CD14-positive monocyte (primary cell): ENCODE results near the gene NEDD4L. TPM values are rescaled to one million over a fixed set of nuclear protein-coding genes. Genes with fewer than 3 reads are reported as not detected.

Experiments used
- DNase-seq, 3 donors: peaks; one replicate each; pipeline ENCODE4 v3.0.0-alpha.2; 2011 to 2022
- H2AFZ ChIP-seq: 2 replicates; pipeline ENCODE4 v1.6.0; 2012; ENCODE audit warnings: mild to moderate bottlenecking, low read depth, low read length, inconsistent platforms; ENCODE audit not compliant: insufficient read depth, poor library complexity, severe bottlenecking
- H3K27ac ChIP-seq, 2 donors: 1 replicate in 1 of 2; 2 replicates in 1 of 2; pipeline ENCODE4 v1.5.1; 2012 to 2013; ENCODE audit warnings: low read length in 2 of 2, control low read depth in 1 of 2, inconsistent platforms in 1 of 2, low read depth in 1 of 2, mild to moderate bottlenecking in 1 of 2
- H3K27me3 ChIP-seq, 2 donors: one replicate each; pipeline versions ENCODE4 v1.6.0 to v1.6.1; 2011 to 2013; ENCODE audit warnings: low read length in 2 of 2; ENCODE audit not compliant: control insufficient read depth in 2 of 2, insufficient read depth in 2 of 2
- H3K36me3 ChIP-seq, 2 donors: replicated peaks in 1 of 2; 1 replicate in 1 of 2; 2 replicates in 1 of 2; pipeline versions ENCODE4 v1.5.1 to v1.6.1; 2012 to 2013; ENCODE audit warnings: low read length in 2 of 2, control low read depth in 1 of 2, inconsistent platforms in 1 of 2, mild to moderate bottlenecking in 1 of 2; ENCODE audit not compliant: insufficient read depth in 2 of 2, control insufficient read depth in 1 of 2
- H3K4me1 ChIP-seq, 2 donors: 1 replicate in 1 of 2; 2 replicates in 1 of 2; pipeline versions ENCODE4 v1.5.1 to v1.6.1; 2012 to 2013; ENCODE audit warnings: low read length in 2 of 2, control low read depth in 1 of 2, inconsistent platforms in 1 of 2, mild to moderate bottlenecking in 1 of 2, moderate library complexity in 1 of 2; ENCODE audit not compliant: insufficient read depth in 2 of 2, control insufficient read depth in 1 of 2
- H3K4me2 ChIP-seq: replicated peaks from 2 replicates; pipeline ENCODE3; 2012; ENCODE audit warnings: low read length, moderate library complexity, mild to moderate bottlenecking; ENCODE audit not compliant: poor library complexity, severe bottlenecking; ENCODE audit errors: extremely low read depth
- H3K4me3 ChIP-seq, 3 experiments: fragments of 200-600 bp in 1 of 3; sonication (generic) in 1 of 3; replicated peaks in 1 of 3; 1 replicate in 2 of 3; 2 replicates in 1 of 3; pipeline ENCODE4 v1.5.1; 2011 to 2013; ENCODE audit warnings: low read length in 3 of 3, mild to moderate bottlenecking in 3 of 3, control low read depth in 2 of 3, low read depth in 2 of 3, inconsistent platforms in 1 of 3, moderate library complexity in 1 of 3
- H3K79me2 ChIP-seq: 2 replicates; pipeline ENCODE4 v1.6.0; 2012; ENCODE audit warnings: mild to moderate bottlenecking, control low read depth, inconsistent platforms, low read length, moderate library complexity; ENCODE audit not compliant: insufficient read depth
- H3K9ac ChIP-seq: 2 replicates; pipeline ENCODE4 v1.6.0; 2017; ENCODE audit warnings: low read length, mild to moderate bottlenecking; ENCODE audit not compliant: insufficient read depth, poor library complexity, severe bottlenecking
- H3K9me3 ChIP-seq, 2 donors: replicated peaks in 1 of 2; 1 replicate in 1 of 2; 2 replicates in 1 of 2; pipeline versions ENCODE4 v1.5.1 to v1.6.1; 2012 to 2013; ENCODE audit warnings: low read length in 2 of 2, control low read depth in 1 of 2; ENCODE audit not compliant: control insufficient read depth in 1 of 2, insufficient read depth in 1 of 2
- H4K20me1 ChIP-seq: 2 replicates; pipeline ENCODE4 v1.6.0; 2012; ENCODE audit warnings: mild to moderate bottlenecking, low read length, control low read depth, moderate library complexity; ENCODE audit not compliant: insufficient read depth
- H3K27ac Mint-ChIP-seq, 7 donors: one replicate each; pipeline ENCODE4 v1.8.0; 2020; ENCODE audit warnings: mild to moderate bottlenecking in 7 of 7, mixed read lengths in 7 of 7, moderate library complexity in 6 of 7, inconsistent platforms in 2 of 7
- H3K27me3 Mint-ChIP-seq, 3 donors: one replicate each; pipeline ENCODE4 v1.8.0; 2021 to 2022; ENCODE audit warnings: low read depth in 3 of 3, mild to moderate bottlenecking in 3 of 3, mixed read lengths in 3 of 3, moderate library complexity in 3 of 3, inconsistent platforms in 1 of 3
- H3K36me3 Mint-ChIP-seq, 2 donors: one replicate each; pipeline ENCODE4 v1.8.0; 2020; ENCODE audit warnings: mixed read lengths in 2 of 2, inconsistent platforms in 1 of 2, mild to moderate bottlenecking in 1 of 2
- H3K4me1 Mint-ChIP-seq: one replicate; pipeline ENCODE4 v1.8.0; 2020; ENCODE audit warnings: mild to moderate bottlenecking, mixed read lengths
- H3K4me3 Mint-ChIP-seq, 2 donors: one replicate each; pipeline ENCODE4 v1.8.0; 2020; ENCODE audit warnings: mild to moderate bottlenecking in 2 of 2, mixed read lengths in 2 of 2, moderate library complexity in 1 of 2
- H3K9me3 Mint-ChIP-seq, 7 donors: one replicate each; pipeline ENCODE4 v1.8.0; 2020 to 2022; ENCODE audit warnings: mixed read lengths in 7 of 7, mild to moderate bottlenecking in 6 of 7, moderate library complexity in 6 of 7, inconsistent platforms in 2 of 7
- CTCF ChIP-seq: fragments of 200-600 bp; IDR thresholded peaks from one replicate; pipeline ENCODE4 v1.8.0; 2022; ENCODE audit warnings: antibody characterized with exemption, mild to moderate bottlenecking
- WGBS: methylation state at CpG from one replicate; pipeline ENCODE4 v1.1.5; 2013; ENCODE audit warnings: missing lambda C conversion rate; ENCODE audit not compliant: insufficient coverage; 5-methylcytosine and 5-hydroxymethylcytosine counted together
- intact Hi-C, 2 donors: fragments of 100-400 bp; cut with micrococcal nuclease; formaldehyde crosslinking; loops; one replicate each; pipeline versions ENCODE4 v1.15.0 to v1.15.1; 2023
- polyA plus RNA-seq, 3 donors: library from polyadenylated mRNA; depleted of rRNA in 1 of 3; unstranded in 2 of 3; stranded (reverse) in 1 of 3; fragments of 300-500 nt in 2 of 3; fragments of >200 nt in 1 of 3; fragmentation: Illumina TruSeq in 2 of 3; gene quantifications; 1 replicate in 2 of 3; 2 replicates in 1 of 3; pipeline ENCODE4 v1.2.3, GENCODE V29; 2012 to 2021

Gene NEDD4L
- polyA plus RNA-seq, 3 donors: 2.5 to 5.2 (median 4.5) TPM

DNA sequence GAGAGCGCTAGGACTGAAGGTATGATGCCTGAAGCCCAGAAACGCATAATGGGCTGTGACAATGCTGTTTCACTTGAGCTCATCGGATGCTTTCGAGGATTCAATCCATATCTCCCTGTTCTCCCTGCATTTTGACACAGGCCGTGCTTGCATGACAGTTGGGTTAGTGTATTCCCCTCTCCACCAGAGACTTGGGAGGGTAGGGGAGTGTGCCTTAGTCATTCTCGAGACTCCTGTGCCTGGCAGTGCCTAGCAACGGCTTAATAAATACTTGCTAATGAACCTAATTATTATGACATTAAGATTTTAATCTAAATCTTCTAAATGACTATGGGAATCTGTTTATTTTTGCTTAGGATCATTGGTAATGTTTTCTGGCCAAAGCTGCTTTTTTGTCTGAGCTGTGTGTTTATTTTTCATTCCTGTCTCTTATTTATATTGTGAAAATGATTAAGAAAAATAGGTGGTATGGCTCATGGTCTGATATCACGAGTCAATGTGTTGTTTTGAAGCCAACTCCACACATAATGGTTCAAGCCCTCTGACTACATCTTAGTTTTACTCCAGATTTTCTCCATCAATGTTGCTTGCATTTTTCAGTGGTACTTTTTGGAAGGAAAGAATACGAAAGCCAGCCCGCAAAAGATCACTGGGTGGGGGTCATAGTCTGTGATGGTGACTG is 61.3 kb downstream of the NEDD4L start:
- H3K9me3 ChIP-seq: no peaks in the 10 kb centered on the region
- Mint-ChIP-seq H3K4me3 (peak overlapping the region in 1 of 2 donors; percentile 21), H3K27me3 (peaks cover 7 to 17% (median 9%) of the 10 kb centered on the region in 3 donors), H3K36me3 (peaks cover 0 to 2% of the 10 kb centered on the region in 2 donors), H3K4me1 (peaks cover 14% of the 10 kb centered on the region), H3K27ac (no peak overlapping the region), H3K9me3 (peaks cover 0 to 2% (median 0%) of the 10 kb centered on the region in 7 donors)
- H4K20me1 ChIP-seq: no peaks in the 10 kb centered on the region
- no peak for TF ChIP-seq CTCF
- H3K79me2 ChIP-seq: no peaks in the 10 kb centered on the region
- no peak overlapping the region for H3K4me2 ChIP-seq
- WGBS: 97% methylated on average over 3 of the region's 10 CpGs
- H2AFZ ChIP-seq: no peak overlapping the region
- no peak overlapping the region for H3K9ac ChIP-seq
- no peak overlapping the region for H3K4me3 ChIP-seq
- no peak overlapping the region for H3K27ac ChIP-seq
- peaks cover 0 to 3% of the 10 kb centered on the region in 2 donors for H3K4me1 ChIP-seq
- H3K27me3 ChIP-seq: peaks cover 0 to 9% of the 10 kb centered on the region in 2 donors
- intact Hi-C loops: no loop called here
- no peak for DNase-seq
- H3K36me3 ChIP-seq: no peaks in the 10 kb centered on the region

DNA sequence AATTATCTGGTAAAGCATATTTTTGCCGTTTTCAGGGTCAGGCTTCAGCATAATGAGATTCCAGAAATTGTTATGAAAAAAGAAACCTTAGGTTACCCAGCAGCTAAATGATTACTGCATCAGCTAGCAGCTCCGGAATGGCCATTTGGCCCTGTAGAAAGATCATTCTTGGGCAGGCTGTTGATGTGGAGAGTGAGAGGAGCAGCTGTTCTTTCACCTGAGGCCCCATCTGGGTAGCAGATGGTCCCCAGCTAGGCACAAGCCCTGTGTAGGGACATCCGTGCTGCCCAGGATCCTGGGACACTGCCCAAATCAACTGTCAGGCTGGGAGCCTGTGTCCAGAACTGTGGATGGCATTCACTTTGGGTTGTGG is 61.8 kb downstream of the NEDD4L start:
- no peaks in the 10 kb centered on the region for H3K9me3 ChIP-seq
- no peak for TF ChIP-seq CTCF
- 96% methylated on average over 3 of the region's 3 CpGs for WGBS
- no peak overlapping the region for H3K4me3 Mint-ChIP-seq
- H3K36me3 Mint-ChIP-seq: peaks cover 0 to under 1% of the 10 kb centered on the region in 2 donors
- H4K20me1 ChIP-seq: no peaks in the 10 kb centered on the region
- DNase-seq: no peak
- peaks cover 0 to 3% of the 10 kb centered on the region in 2 donors for H3K4me1 ChIP-seq
- H3K9me3 Mint-ChIP-seq: peaks cover 0 to 2% (median 0%) of the 10 kb centered on the region in 7 donors
- no peak overlapping the region for H2AFZ ChIP-seq
- H3K36me3 ChIP-seq: no peaks in the 10 kb centered on the region
- H3K27ac Mint-ChIP-seq: no peak overlapping the region
- peaks cover 0 to 9% of the 10 kb centered on the region in 2 donors for H3K27me3 ChIP-seq
- H3K9ac ChIP-seq: no peak overlapping the region
- no peak overlapping the region for H3K4me2 ChIP-seq
- H3K27me3 Mint-ChIP-seq: peaks cover 7 to 17% (median 9%) of the 10 kb centered on the region in 3 donors
- intact Hi-C loops: no loop called here
- H3K79me2 ChIP-seq: no peaks in the 10 kb centered on the region
- H3K4me1 Mint-ChIP-seq: peaks cover 14% of the 10 kb centered on the region
- no peak overlapping the region for H3K4me3 ChIP-seq
- no peak overlapping the region for H3K27ac ChIP-seq
